SK-N-SH treated with all-trans-retinoic acid at 6 μM for 48 hours (cell line): ENCODE results near the gene PRKACA.
A peak's percentile ranks its signal among the peaks of the same experiment; 100 is the strongest.

ENCODE experiments used
- ATAC-seq: fragments of 200-7000 bp; cut with Tn5 transposase; 3 replicates; pipeline ENCODE4 v1.9.1; 2020; ENCODE audit warnings: mild to moderate bottlenecking, moderate library complexity
- ARNTL ChIP-seq: fragments of 450-650 bp; formaldehyde crosslinking; IDR thresholded peaks from 2 replicates; pipeline ENCODE4 v1.5.0; 2020; ENCODE audit warnings: low read depth, mild to moderate bottlenecking, moderate library complexity, borderline replicate concordance
- BACH2 ChIP-seq: fragments of 250-450 bp; sonication (Bioruptor Pico); IDR thresholded peaks from 2 replicates; pipeline ENCODE4 v1.9.0; 2021; ENCODE audit warnings: mild to moderate bottlenecking, borderline replicate concordance
- CSDC2 ChIP-seq: fragments of 250-450 bp; sonication (Bioruptor Pico); IDR thresholded peaks from 2 replicates; pipeline ENCODE4 v1.5.0; 2020; ENCODE audit warnings: mild to moderate bottlenecking, moderate library complexity
- ESRRG ChIP-seq: fragments of 250-450 bp; sonication (Bioruptor Pico); IDR thresholded peaks from 2 replicates; pipeline ENCODE4 v1.6.1; 2021; ENCODE audit warnings: mild to moderate bottlenecking
- GLIS3 ChIP-seq: fragments of 250-450 bp; sonication (Bioruptor Pico); IDR thresholded peaks from 2 replicates; pipeline ENCODE4 v1.5.0; 2020; ENCODE audit warnings: mild to moderate bottlenecking, moderate library complexity
- ISL1 ChIP-seq: fragments of 250-450 bp; sonication (Bioruptor Pico); IDR thresholded peaks from 2 replicates; pipeline ENCODE4 v2.1.2; 2022; ENCODE audit warnings: mild to moderate bottlenecking, moderate library complexity
- OSR1 ChIP-seq: fragments of 250-450 bp; sonication (Bioruptor Pico); IDR thresholded peaks from 2 replicates; pipeline ENCODE4 v1.8.0; 2022; ENCODE audit warnings: moderate library complexity, mild to moderate bottlenecking, inconsistent platforms
- PPARA ChIP-seq: fragments of 250-450 bp; sonication (Bioruptor Pico); IDR thresholded peaks from 2 replicates; pipeline ENCODE4 v1.5.0; 2020; ENCODE audit warnings: mild to moderate bottlenecking, borderline replicate concordance
- RARB ChIP-seq: fragments of 250-450 bp; sonication (Bioruptor Pico); IDR thresholded peaks from 2 replicates; pipeline ENCODE4 v1.8.0; 2021; ENCODE audit warnings: mild to moderate bottlenecking, moderate library complexity
- SNAI2 ChIP-seq: fragments of 250-450 bp; sonication (Bioruptor Pico); IDR thresholded peaks from 2 replicates; pipeline ENCODE4 v1.5.0; 2020; ENCODE audit warnings: mild to moderate bottlenecking, moderate library complexity
- TCF4 ChIP-seq: fragments of 250-450 bp; sonication (Bioruptor Pico); IDR thresholded peaks from 2 replicates; pipeline ENCODE4 v1.8.0; 2021; ENCODE audit warnings: mild to moderate bottlenecking, moderate library complexity, borderline replicate concordance
- TOX ChIP-seq: fragments of 250-450 bp; sonication (Bioruptor Pico); IDR thresholded peaks from 2 replicates; pipeline ENCODE4 v1.8.0; 2021; ENCODE audit warnings: mild to moderate bottlenecking, moderate library complexity, borderline replicate concordance
- ZC3H10 ChIP-seq: fragments of 250-450 bp; sonication (Bioruptor Pico); IDR thresholded peaks from 2 replicates; pipeline ENCODE4 v1.5.1; 2021; ENCODE audit warnings: mild to moderate bottlenecking, moderate library complexity
- ZFP3 ChIP-seq: fragments of 250-450 bp; sonication (Bioruptor Pico); IDR thresholded peaks from 2 replicates; pipeline ENCODE4 v1.5.0; 2020; ENCODE audit warnings: mild to moderate bottlenecking, moderate library complexity
- ZFP30 ChIP-seq: fragments of 450-650 bp; formaldehyde crosslinking; IDR thresholded peaks from 2 replicates; pipeline ENCODE4 v1.5.0; 2022; ENCODE audit warnings: mild to moderate bottlenecking, moderate library complexity
- ZNF565 ChIP-seq: fragments of 450-650 bp; formaldehyde crosslinking; conservative IDR thresholded peaks from 2 replicates; pipeline ENCODE4 v1.5.0; 2020; ENCODE audit warnings: low read depth, mild to moderate bottlenecking, moderate library complexity
- ZNF8 ChIP-seq: fragments of 450-650 bp; formaldehyde crosslinking; IDR thresholded peaks from 2 replicates; pipeline ENCODE4 v1.5.0; 2020; ENCODE audit warnings: mild to moderate bottlenecking, moderate library complexity
- TF ChIP-seq, protein P1 (sequence below): fragments of 250-450 bp; sonication (Bioruptor Pico); IDR thresholded peaks from 2 replicates; pipeline ENCODE4 v1.8.0; 2020; ENCODE audit warnings: mild to moderate bottlenecking, moderate library complexity, borderline replicate concordance
- TF ChIP-seq, protein P2 (sequence below): fragments of 250-450 bp; sonication (Bioruptor Pico); IDR thresholded peaks from 2 replicates; pipeline ENCODE4 v1.5.0; 2020; ENCODE audit warnings: mild to moderate bottlenecking, moderate library complexity
- TF ChIP-seq, protein P3 (sequence below): fragments of 250-450 bp; sonication (Bioruptor Pico); IDR thresholded peaks from 2 replicates; pipeline ENCODE4 v1.8.0; 2021; ENCODE audit warnings: low read depth, mild to moderate bottlenecking, moderate library complexity, borderline replicate concordance
- TF ChIP-seq, protein P4 (sequence below): fragments of 250-450 bp; sonication (Bioruptor Pico); IDR thresholded peaks from 2 replicates; pipeline ENCODE4 v1.5.1; 2020; ENCODE audit warnings: low read depth, mild to moderate bottlenecking, moderate library complexity
- TF ChIP-seq, protein P5 (sequence below): fragments of 250-450 bp; sonication (Bioruptor Pico); IDR thresholded peaks from 2 replicates; pipeline ENCODE4 v1.5.1; 2021; ENCODE audit warnings: mild to moderate bottlenecking, moderate library complexity

Gene PRKACA

DNA sequence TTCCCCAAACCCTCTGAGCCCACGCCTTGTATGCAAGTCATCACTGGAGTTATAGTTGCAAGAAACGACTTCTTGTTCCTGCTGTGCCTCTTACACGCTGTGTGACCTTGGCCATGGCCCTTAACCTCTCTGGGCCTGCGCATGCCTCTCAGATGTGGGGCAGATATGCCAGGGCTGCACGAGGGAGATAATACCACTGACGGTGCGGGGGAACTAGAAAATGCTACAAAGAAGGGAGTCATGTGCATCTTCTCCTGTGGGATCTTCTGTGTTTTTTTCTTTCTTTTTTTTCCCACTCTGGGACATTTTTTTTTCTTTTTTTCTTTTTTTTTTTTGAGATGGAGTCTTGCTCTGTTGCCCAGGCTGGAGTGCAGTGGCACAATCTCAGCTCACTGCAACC, 22.7 kb downstream of the PRKACA start:
- ATAC-seq: no peak
- TF ChIP-seq TOX (no peak), ZFP30 (CRISPR knock-in tag) (no peak), ESRRG (CRISPR knock-in tag) (no peak), ISL1 (CRISPR knock-in tag) (no peak), PPARA (no peak), ZC3H10 (no peak), ZNF8 (CRISPR knock-in tag) (no peak), RARB (no peak), BACH2 (CRISPR knock-in tag) (no peak), ARNTL (no peak)
- TF ChIP-seq, protein P1, sequence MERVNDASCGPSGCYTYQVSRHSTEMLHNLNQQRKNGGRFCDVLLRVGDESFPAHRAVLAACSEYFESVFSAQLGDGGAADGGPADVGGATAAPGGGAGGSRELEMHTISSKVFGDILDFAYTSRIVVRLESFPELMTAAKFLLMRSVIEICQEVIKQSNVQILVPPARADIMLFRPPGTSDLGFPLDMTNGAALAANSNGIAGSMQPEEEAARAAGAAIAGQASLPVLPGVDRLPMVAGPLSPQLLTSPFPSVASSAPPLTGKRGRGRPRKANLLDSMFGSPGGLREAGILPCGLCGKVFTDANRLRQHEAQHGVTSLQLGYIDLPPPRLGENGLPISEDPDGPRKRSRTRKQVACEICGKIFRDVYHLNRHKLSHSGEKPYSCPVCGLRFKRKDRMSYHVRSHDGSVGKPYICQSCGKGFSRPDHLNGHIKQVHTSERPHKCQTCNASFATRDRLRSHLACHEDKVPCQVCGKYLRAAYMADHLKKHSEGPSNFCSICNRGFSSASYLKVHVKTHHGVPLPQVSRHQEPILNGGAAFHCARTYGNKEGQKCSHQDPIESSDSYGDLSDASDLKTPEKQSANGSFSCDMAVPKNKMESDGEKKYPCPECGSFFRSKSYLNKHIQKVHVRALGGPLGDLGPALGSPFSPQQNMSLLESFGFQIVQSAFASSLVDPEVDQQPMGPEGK (CRISPR knock-in tag): no peak
- TF ChIP-seq, protein P2, sequence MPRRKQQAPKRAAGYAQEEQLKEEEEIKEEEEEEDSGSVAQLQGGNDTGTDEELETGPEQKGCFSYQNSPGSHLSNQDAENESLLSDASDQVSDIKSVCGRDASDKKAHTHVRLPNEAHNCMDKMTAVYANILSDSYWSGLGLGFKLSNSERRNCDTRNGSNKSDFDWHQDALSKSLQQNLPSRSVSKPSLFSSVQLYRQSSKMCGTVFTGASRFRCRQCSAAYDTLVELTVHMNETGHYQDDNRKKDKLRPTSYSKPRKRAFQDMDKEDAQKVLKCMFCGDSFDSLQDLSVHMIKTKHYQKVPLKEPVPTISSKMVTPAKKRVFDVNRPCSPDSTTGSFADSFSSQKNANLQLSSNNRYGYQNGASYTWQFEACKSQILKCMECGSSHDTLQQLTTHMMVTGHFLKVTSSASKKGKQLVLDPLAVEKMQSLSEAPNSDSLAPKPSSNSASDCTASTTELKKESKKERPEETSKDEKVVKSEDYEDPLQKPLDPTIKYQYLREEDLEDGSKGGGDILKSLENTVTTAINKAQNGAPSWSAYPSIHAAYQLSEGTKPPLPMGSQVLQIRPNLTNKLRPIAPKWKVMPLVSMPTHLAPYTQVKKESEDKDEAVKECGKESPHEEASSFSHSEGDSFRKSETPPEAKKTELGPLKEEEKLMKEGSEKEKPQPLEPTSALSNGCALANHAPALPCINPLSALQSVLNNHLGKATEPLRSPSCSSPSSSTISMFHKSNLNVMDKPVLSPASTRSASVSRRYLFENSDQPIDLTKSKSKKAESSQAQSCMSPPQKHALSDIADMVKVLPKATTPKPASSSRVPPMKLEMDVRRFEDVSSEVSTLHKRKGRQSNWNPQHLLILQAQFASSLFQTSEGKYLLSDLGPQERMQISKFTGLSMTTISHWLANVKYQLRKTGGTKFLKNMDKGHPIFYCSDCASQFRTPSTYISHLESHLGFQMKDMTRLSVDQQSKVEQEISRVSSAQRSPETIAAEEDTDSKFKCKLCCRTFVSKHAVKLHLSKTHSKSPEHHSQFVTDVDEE (CRISPR knock-in tag): no peak
- TF ChIP-seq, protein P3, sequence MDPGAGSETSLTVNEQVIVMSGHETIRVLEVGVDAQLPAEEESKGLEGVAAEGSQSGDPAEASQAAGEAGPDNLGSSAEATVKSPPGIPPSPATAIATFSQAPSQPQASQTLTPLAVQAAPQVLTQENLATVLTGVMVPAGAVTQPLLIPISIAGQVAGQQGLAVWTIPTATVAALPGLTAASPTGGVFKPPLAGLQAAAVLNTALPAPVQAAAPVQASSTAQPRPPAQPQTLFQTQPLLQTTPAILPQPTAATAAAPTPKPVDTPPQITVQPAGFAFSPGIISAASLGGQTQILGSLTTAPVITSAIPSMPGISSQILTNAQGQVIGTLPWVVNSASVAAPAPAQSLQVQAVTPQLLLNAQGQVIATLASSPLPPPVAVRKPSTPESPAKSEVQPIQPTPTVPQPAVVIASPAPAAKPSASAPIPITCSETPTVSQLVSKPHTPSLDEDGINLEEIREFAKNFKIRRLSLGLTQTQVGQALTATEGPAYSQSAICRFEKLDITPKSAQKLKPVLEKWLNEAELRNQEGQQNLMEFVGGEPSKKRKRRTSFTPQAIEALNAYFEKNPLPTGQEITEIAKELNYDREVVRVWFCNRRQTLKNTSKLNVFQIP (CRISPR knock-in tag): no peak

DNA sequence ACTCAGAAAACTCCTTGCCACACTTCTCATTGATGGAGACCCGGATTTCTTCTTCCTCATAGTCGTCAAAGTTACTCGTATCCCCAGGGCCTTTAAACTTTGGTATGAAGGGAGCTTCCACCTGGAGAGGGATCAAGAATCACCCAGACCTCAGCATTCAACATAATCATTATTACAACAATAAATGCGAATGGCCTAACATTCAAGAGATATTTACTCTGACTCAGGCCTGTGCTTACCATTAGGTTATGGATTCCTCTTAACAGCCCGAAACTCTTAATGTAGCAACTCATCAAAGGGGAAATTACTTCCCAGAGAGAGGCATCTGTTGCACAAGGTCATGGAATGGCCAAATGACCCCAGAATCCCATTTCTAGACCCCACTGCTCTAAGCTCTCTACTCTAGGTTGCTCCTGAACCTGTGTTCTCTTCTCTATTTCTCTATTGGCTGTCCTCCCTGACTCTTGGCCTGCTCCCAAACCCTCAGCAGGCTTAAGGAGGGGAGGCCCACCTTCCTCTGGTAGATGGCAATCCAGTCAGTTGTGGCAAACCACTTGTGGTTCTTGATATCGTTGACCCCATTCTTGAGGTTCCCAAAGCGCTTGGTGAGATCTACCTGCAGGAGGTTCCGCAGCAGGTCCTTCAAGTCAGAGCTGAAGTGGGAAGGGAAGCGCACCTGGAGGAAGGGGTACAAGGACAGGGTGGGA, 24.3 kb downstream of the PRKACA start:
- peak; percentile 62; the same call in 1 of the 2 replicates for TF ChIP-seq ZNF8 (CRISPR knock-in tag)
- TF ChIP-seq, protein P4, sequence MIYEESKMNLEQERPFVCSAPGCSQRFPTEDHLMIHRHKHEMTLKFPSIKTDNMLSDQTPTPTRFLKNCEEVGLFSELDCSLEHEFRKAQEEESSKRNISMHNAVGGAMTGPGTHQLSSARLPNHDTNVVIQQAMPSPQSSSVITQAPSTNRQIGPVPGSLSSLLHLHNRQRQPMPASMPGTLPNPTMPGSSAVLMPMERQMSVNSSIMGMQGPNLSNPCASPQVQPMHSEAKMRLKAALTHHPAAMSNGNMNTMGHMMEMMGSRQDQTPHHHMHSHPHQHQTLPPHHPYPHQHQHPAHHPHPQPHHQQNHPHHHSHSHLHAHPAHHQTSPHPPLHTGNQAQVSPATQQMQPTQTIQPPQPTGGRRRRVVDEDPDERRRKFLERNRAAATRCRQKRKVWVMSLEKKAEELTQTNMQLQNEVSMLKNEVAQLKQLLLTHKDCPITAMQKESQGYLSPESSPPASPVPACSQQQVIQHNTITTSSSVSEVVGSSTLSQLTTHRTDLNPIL (CRISPR knock-in tag): no peak
- TF ChIP-seq, all 23 proteins: peak for 1
- ATAC-seq: no peak

DNA sequence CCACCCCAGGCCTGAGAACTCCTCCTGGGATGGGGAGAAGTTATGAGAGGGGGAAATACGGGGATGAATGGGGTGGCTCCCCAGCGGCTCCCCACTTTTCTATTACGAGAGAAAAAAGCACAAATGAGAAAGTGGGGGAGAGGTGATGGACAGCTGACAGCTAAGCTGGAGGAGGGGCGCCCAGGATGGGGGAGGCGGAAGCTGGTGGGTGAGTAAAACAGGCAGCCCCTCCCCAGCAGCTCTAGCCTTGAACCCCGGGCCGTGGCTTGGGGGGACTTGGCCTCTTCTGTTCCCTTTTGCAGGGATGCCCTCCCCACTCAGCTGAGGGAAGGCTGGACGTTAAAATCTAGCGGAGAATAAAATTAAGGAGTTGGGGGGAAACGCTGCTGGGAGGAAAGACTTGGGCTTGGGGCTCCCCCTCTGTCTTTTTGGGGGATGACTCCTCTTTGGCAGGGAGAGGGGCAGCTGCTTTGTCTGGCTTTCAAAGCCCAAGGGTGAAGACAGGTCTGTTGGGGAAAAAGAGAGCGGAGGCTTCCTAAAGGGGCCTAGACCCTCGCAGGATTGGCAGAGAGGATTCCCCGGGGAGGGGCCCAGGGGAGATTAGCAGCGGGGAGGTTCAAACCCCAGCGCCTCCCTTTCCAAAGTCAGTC, 25.6 kb downstream of the PRKACA start:
- ATAC-seq: no peak; the same call in 2 of the 3 replicates
- no peak for TF ChIP-seq OSR1 (CRISPR knock-in tag)
- TF ChIP-seq ZNF8 (CRISPR knock-in tag): no peak
- TF ChIP-seq, protein P3 (CRISPR knock-in tag): no peak
- no peak for TF ChIP-seq RARB
- TF ChIP-seq ISL1 (CRISPR knock-in tag): no peak
- no peak for TF ChIP-seq BACH2 (CRISPR knock-in tag)
- no peak for TF ChIP-seq SNAI2
- no peak for TF ChIP-seq GLIS3 (CRISPR knock-in tag)
- no peak for TF ChIP-seq PPARA
- no peak for TF ChIP-seq TCF4
- no peak for TF ChIP-seq ARNTL
- TF ChIP-seq, protein P5, sequence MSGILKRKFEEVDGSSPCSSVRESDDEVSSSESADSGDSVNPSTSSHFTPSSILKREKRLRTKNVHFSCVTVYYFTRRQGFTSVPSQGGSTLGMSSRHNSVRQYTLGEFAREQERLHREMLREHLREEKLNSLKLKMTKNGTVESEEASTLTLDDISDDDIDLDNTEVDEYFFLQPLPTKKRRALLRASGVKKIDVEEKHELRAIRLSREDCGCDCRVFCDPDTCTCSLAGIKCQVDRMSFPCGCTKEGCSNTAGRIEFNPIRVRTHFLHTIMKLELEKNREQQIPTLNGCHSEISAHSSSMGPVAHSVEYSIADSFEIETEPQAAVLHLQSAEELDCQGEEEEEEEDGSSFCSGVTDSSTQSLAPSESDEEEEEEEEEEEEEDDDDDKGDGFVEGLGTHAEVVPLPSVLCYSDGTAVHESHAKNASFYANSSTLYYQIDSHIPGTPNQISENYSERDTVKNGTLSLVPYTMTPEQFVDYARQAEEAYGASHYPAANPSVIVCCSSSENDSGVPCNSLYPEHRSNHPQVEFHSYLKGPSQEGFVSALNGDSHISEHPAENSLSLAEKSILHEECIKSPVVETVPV: no peak
- TF ChIP-seq ZNF565 (CRISPR knock-in tag): no peak
- TF ChIP-seq ZFP3 (CRISPR knock-in tag): no peak
- TF ChIP-seq CSDC2: no peak
- TF ChIP-seq ZC3H10: no peak
